ENCODE data around the gene CX3CL1.

DNA sequence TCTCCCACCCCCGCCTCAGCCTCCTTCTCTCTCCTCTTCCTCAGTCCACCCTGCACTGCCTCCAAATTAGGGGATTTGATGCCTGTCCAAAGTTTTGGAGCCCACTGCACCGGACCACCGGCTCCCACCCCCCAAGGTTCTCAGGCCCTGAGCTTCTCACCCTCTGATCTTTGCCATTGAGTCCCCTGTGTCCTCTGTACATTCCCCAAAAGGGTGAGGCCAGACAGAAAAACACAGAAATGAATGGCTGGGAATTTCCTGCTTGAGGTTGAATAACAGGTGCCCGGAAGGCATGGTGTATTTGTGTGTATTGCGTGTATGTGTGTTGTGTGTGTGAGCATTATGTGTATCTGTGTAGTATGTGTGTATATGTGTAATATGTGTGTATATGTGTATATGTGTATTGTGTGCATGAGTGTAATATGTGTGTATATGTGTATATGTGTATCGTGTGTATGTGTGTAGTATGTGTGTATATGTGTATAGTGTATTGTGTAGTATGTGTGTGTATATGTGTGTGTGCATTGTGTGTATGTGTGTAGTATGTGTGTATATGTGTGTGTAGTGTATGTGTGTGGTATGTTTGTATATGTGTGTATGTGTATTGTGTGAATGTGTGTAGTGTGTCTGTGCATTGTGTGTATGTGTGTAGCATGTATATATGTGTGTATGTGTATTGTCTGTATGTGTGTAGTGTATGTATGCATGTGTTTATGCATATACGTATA, 16.2 kb downstream of the CX3CL1 start:
- TF ChIP-seq EZH2 (IDR thresholded peaks at IDR 0.05; ENCODE audit: borderline replicate concordance, insufficient read depth, low read depth, low read length, poor library complexity, severe bottlenecking): no peak
- TF ChIP-seq, protein P1, sequence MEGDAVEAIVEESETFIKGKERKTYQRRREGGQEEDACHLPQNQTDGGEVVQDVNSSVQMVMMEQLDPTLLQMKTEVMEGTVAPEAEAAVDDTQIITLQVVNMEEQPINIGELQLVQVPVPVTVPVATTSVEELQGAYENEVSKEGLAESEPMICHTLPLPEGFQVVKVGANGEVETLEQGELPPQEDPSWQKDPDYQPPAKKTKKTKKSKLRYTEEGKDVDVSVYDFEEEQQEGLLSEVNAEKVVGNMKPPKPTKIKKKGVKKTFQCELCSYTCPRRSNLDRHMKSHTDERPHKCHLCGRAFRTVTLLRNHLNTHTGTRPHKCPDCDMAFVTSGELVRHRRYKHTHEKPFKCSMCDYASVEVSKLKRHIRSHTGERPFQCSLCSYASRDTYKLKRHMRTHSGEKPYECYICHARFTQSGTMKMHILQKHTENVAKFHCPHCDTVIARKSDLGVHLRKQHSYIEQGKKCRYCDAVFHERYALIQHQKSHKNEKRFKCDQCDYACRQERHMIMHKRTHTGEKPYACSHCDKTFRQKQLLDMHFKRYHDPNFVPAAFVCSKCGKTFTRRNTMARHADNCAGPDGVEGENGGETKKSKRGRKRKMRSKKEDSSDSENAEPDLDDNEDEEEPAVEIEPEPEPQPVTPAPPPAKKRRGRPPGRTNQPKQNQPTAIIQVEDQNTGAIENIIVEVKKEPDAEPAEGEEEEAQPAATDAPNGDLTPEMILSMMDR (IDR thresholded peaks at IDR 0.05): no peak

Measured in B cell (primary cell).